BLaER1 treated with 17β-estradiol and CSF1 and Interleukin-3, amounts not matched to agents 10 nM and 100 nM (cell line): ENCODE data around the gene RHOJ.
A peak's percentile ranks its signal among the peaks of the same experiment; 100 is the strongest.

Source experiments
- H3K27ac ChIP-seq, 11 experiments: shearing (Covaris generic); formaldehyde crosslinking; 2 replicates each; pipeline ENCODE4 v1.8.1; 2022
- H3K27me3 ChIP-seq, 11 experiments: shearing (Covaris generic); formaldehyde crosslinking; 2 replicates each; pipeline ENCODE4 v1.8.1; 2022
- H3K36me3 ChIP-seq, 11 experiments: shearing (Covaris generic); formaldehyde crosslinking; 2 replicates each; pipeline ENCODE4 v1.8.1; 2022
- H3K4me1 ChIP-seq, 10 experiments: shearing (Covaris generic); formaldehyde crosslinking; 2 replicates each; pipeline ENCODE4 v1.8.1; 2022
- H3K4me2 ChIP-seq, 11 experiments: shearing (Covaris generic); formaldehyde crosslinking; 2 replicates each; pipeline ENCODE4 v1.8.1; 2022
- H3K4me3 ChIP-seq, 10 experiments: shearing (Covaris generic); formaldehyde crosslinking; 2 replicates each; pipeline ENCODE4 v1.8.1; 2022
- H3K9ac ChIP-seq, 11 experiments: shearing (Covaris generic); formaldehyde crosslinking; 2 replicates each; pipeline ENCODE4 v1.8.1; 2022
- H3K9me3 ChIP-seq, 11 experiments: shearing (Covaris generic); formaldehyde crosslinking; replicated peaks in 1 of 11; 2 replicates each; pipeline ENCODE4 v1.8.1; 2022
- H4K20me1 ChIP-seq, 11 experiments: shearing (Covaris generic); formaldehyde crosslinking; 2 replicates each; pipeline ENCODE4 v1.8.1; 2022
- Cebpa-rat ChIP-seq, 11 experiments: shearing (Covaris generic); IDR thresholded peaks; 2 replicates each; pipeline ENCODE4 v1.8.1; 2022

Gene RHOJ

DNA sequence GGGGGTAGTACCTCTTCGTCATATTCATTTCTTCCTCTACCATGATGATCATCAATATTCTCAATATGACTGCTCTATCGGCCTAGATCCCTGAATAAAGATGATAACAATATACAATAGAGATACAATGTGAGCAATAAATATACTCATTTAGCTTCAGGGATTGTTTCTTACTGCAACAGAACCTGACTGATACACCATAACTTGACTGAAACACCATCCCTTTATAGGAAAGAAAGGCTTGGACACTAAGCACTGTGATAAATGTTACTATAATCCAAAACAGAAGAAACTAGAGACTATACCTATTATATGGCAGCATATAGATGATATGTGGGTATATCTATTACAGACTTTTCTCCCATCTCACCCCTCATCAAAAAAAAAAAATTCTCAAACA, 1.2 kb upstream of the RHOJ start:
- no peaks in the 10 kb centered on the region for H4K20me1 ChIP-seq
- no peaks in the 10 kb centered on the region for H3K36me3 ChIP-seq
- peaks cover 6 to 15% (median 12%) of the 10 kb centered on the region in 10 experiments; a peak in 19 of 20 replicates for H3K4me1 ChIP-seq
- no peak overlapping the region for H3K4me3 ChIP-seq
- H3K9ac ChIP-seq, result no peak overlapping the region
- H3K9me3 ChIP-seq, result no peaks in the 10 kb centered on the region
- no peak for TF ChIP-seq Cebpa-rat (IDR thresholded peaks at IDR 0.05)
- no peak overlapping the region for H3K4me2 ChIP-seq
- no peak overlapping the region for H3K27ac ChIP-seq
- no peaks in the 10 kb centered on the region for H3K27me3 ChIP-seq

- peak overlapping the region; percentile 36 to 78 (median 48) for H3K4me2 ChIP-seq
Observed at GRCh38 chr14:63203618-63204406, 431 bp upstream of the RHOJ start.

GRCh38 chr14:63205044-63205575, 867 bp downstream of the RHOJ start:
- H4K20me1 ChIP-seq, result no peaks in the 10 kb centered on the region
- no peaks in the 10 kb centered on the region for H3K27me3 ChIP-seq
- peaks cover 6 to 15% (median 12%) of the 10 kb centered on the region in 10 experiments; a peak in 19 of 20 replicates for H3K4me1 ChIP-seq
- no peaks in the 10 kb centered on the region for H3K36me3 ChIP-seq
- H3K9me3 ChIP-seq, result no peaks in the 10 kb centered on the region
- H3K27ac ChIP-seq, result no peak overlapping the region
- H3K4me2 ChIP-seq, result peak overlapping the region in 5 of 11 experiments; percentile 46 to 68 (median 54); a peak in 8 of 22 replicates
- H3K4me3 ChIP-seq, result no peak overlapping the region
- no peak for TF ChIP-seq Cebpa-rat (IDR thresholded peaks at IDR 0.05)
- H3K9ac ChIP-seq, result no peak overlapping the region

More at GRCh38 chr14:63203618-63204406, 431 bp upstream of the RHOJ start:
- no peak for TF ChIP-seq Cebpa-rat (IDR thresholded peaks at IDR 0.05)
- H4K20me1 ChIP-seq, result no peaks in the 10 kb centered on the region
- peaks cover 6 to 15% (median 12%) of the 10 kb centered on the region in 10 experiments; a peak in 19 of 20 replicates for H3K4me1 ChIP-seq
- no peak overlapping the region for H3K27ac ChIP-seq
- peak overlapping the region in 3 of 10 experiments; percentile 8 to 31 (median 16); a peak in 2 of 20 replicates for H3K4me3 ChIP-seq
- H3K36me3 ChIP-seq, result no peaks in the 10 kb centered on the region
- no peaks in the 10 kb centered on the region for H3K9me3 ChIP-seq
- H3K9ac ChIP-seq, result 0 out of 22 replicates have a peak overlapping the region, but pooled peaks of 2 of the 11 experiments have one; percentile 9 to 14
- H3K27me3 ChIP-seq, result no peaks in the 10 kb centered on the region

DNA sequence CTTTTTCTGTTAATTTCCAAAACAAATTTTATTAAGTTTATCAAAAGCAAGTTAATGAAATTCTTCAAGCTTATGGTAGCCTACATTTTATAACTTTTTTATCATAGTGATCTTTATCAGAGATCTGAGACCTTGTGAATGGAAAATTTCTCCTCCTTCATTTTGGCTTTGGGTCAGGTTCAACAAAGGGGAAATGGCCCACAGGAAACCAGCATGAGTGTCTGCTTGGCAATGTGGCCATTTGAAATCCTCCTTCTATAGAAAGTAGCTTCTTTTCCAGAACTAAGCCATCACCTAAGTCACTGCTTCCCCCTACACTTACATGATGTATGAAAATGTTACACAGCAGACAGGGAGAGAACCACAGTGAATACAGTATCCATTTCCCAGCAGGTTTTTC, 1.6 kb downstream of the RHOJ start:
- H3K9me3 ChIP-seq, result no peaks in the 10 kb centered on the region
- no peak overlapping the region for H3K27ac ChIP-seq
- TF ChIP-seq Cebpa-rat (IDR thresholded peaks at IDR 0.05), result no peak
- H3K27me3 ChIP-seq, result no peaks in the 10 kb centered on the region
- peaks cover 6 to 15% (median 12%) of the 10 kb centered on the region in 10 experiments; a peak in 19 of 20 replicates for H3K4me1 ChIP-seq
- no peak overlapping the region for H3K9ac ChIP-seq
- H4K20me1 ChIP-seq, result no peaks in the 10 kb centered on the region
- H3K4me2 ChIP-seq, result no peak overlapping the region
- H3K36me3 ChIP-seq, result no peaks in the 10 kb centered on the region
- H3K4me3 ChIP-seq, result no peak overlapping the region

- H3K4me1 ChIP-seq, result peaks cover 3 to 10% (median 5%) of the 10 kb centered on the region in 10 experiments; a peak in 19 of 20 replicates
- H4K20me1 ChIP-seq, result no peaks in the 10 kb centered on the region
- H3K27ac ChIP-seq, result no peak overlapping the region
- no peak overlapping the region for H3K4me3 ChIP-seq
- no peaks in the 10 kb centered on the region for H3K9me3 ChIP-seq
- no peaks in the 10 kb centered on the region for H3K27me3 ChIP-seq
- no peak overlapping the region for H3K9ac ChIP-seq
- H3K4me2 ChIP-seq, result no peak overlapping the region
- TF ChIP-seq Cebpa-rat (IDR thresholded peaks at IDR 0.05), result no peak
- no peaks in the 10 kb centered on the region for H3K36me3 ChIP-seq
Observed at GRCh38 chr14:63209160-63209559, 4.9 kb downstream of the RHOJ start.

GRCh38 chr14:63210812-63211211, 6.6 kb downstream of the RHOJ start:
- TF ChIP-seq Cebpa-rat (IDR thresholded peaks at IDR 0.05), result no peak
- H3K9me3 ChIP-seq, result no peaks in the 10 kb centered on the region

DNA sequence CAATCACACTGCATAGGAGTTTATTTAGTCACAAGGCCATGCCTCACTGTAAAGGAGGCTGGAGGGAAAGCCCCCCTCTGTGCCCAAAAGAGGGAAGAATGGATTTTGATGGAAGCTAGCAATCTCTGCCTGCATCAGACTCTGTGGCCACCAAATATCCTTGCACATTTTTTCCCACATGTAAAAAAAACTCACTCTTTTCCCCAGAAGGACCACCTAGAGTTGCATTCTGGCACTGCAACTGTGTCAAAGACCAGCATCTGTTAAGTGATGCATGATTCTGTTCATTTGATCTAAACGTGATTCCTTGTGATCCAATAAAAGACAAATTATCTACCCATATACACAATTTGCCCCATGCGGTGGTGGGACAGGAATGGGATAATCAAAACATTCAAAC, 8.0 kb downstream of the RHOJ start:
- H3K27ac ChIP-seq, result no peak overlapping the region
- no peaks in the 10 kb centered on the region for H3K27me3 ChIP-seq
- no peak overlapping the region for H3K4me3 ChIP-seq
- H3K9me3 ChIP-seq, result no peaks in the 10 kb centered on the region
- H4K20me1 ChIP-seq, result no peaks in the 10 kb centered on the region
- no peak for TF ChIP-seq Cebpa-rat (IDR thresholded peaks at IDR 0.05)
- no peak overlapping the region for H3K9ac ChIP-seq
- no peak overlapping the region for H3K4me2 ChIP-seq
- no peaks in the 10 kb centered on the region for H3K36me3 ChIP-seq
- no peaks in the 10 kb centered on the region for H3K4me1 ChIP-seq

More at GRCh38 chr14:63210812-63211211, 6.6 kb downstream of the RHOJ start:
- Histone ChIP-seq H3K9ac (no peak overlapping the region), H3K4me2 (no peak overlapping the region), H4K20me1 (no peaks in the 10 kb centered on the region), H3K27me3 (no peaks in the 10 kb centered on the region), H3K4me3 (no peak overlapping the region), H3K27ac (no peak overlapping the region), H3K36me3 (no peaks in the 10 kb centered on the region), H3K4me1 (no peaks in the 10 kb centered on the region)

- H3K9me3 ChIP-seq, result no peaks in the 10 kb centered on the region
- no peak for TF ChIP-seq Cebpa-rat (IDR thresholded peaks at IDR 0.05)
- H4K20me1 ChIP-seq, result no peaks in the 10 kb centered on the region
Observed at GRCh38 chr14:63212776-63213500, 8.7 kb downstream of the RHOJ start.

DNA sequence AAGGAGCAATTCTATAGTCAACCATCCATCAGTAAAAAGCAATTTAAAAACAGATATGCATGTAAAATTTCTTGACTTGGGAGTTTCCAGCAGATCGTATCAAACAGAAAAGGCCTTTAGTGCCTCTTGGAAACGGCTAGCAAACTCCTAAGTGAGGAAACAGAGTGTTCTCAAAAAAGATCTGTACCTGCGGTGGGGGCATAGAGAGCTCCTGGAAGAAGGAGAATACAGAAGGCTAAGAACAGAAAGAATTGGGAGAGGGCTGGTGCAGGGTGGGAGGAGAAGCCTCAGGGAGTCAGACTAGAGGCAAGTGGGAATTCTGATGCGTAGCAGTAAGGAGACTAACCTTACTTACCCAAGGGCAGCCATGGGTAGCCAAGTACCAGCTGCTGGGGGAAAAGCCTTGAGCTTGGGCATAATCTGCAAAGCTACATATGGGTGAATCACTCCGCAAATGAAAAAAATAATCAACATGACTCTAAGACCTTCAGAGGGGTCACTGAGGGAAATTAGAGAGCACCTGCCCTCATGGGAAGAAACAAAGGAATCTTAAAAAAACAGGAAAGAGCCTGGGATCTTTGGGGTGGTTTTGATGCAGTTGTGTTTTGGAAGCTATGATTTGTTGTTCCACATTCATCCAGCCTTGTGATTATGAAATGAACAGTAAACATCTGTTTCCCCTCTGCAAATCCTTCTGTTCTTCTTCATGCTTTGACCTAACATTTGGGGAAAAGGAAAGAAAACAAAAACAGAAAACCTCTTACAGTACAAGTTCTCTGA, 10.4 kb downstream of the RHOJ start:
- H3K9me3 ChIP-seq, result no peaks in the 10 kb centered on the region
- TF ChIP-seq Cebpa-rat (IDR thresholded peaks at IDR 0.05), result no peak

More at GRCh38 chr14:63212776-63213500, 8.7 kb downstream of the RHOJ start:
- Histone ChIP-seq H3K27ac (no peak overlapping the region), H3K27me3 (no peaks in the 10 kb centered on the region), H3K4me1 (no peaks in the 10 kb centered on the region), H3K4me3 (no peak overlapping the region), H3K9ac (no peak overlapping the region), H3K36me3 (no peaks in the 10 kb centered on the region), H3K4me2 (no peak overlapping the region)

More for the DNA sequence above, 10.4 kb downstream of the RHOJ start:
- Histone ChIP-seq H3K27me3 (no peaks in the 10 kb centered on the region), H3K9ac (no peak overlapping the region), H3K4me3 (no peak overlapping the region), H3K36me3 (no peaks in the 10 kb centered on the region), H4K20me1 (no peaks in the 10 kb centered on the region), H3K4me2 (no peak overlapping the region), H3K4me1 (no peaks in the 10 kb centered on the region), H3K27ac (no peak overlapping the region)
